C1 segment of cervical spinal cord (tissue), 14 donors: ENCODE data around the gene SLC6A7.
A peak's percentile ranks its signal among the peaks of the same experiment; 100 is the strongest.

Source experiments
- DNase-seq, 14 donors: peaks; one replicate each; lab custom pipeline; 2025; lab: John Stamatoyannopoulos, UW

SLC6A7 gene

DNA sequence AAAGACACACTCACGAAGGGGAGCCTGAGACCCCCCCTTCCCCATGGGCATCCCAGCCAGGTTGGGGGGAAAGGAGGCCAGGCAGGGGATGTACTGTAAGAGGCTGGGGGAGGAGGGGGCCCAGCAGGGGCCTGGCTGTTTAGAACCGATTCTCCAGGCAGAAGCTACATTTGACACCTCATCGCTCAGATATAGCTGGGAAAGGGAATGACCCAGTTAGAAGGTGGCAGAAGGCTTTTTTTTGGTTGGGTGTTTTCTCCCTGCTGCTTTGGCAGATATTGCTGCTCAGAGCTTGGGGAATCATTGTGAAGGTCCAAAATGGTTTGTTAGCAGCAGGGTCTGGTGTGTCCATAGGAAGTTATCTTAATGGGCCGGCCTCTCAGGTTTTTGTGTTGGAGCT lies 17.3 kb upstream of the SLC6A7 start:
- DNase-seq: peak in 1 of 14 donors; percentile 92

DNA sequence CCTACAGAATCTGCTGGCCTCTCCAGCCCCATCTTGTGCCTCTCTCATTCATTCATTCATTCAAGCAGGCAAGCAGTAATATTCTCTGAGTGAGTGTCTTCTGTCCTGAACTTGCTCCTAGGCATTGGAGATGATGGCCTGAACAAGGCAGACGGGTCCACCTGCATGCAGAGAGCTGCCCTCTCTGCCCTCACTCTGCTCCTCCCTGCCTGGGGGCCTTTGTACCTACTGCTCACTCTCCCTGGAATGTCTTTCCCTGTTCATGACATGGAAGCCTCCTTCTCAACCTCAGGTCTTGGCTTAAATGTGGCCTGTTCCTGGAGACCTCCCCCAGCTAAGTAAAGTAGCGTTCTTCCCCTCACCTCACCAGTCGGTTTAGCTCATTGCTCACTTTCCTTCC lies 16.7 kb upstream of the SLC6A7 start:
- DNase-seq: no peak

DNA sequence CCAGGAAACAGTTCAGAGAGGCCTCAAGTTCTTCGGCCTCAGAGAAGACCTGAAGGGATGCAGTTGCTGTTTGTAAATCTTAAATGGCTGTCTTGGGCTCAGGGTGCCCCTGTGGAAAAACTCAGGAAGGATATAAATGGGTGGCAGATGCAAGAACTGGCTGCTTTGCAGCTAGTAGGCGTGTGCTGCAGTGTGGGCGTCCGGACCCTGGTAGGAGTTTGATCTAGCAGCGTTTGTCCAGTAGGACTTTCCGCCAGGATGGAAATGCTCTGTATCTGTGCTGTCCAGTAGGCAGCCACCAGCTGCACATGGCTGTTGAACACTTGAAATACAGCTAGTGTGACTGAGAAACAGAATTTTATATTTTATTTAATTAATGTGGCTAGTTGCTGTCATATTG lies 15.6 kb upstream of the SLC6A7 start:
- no peak for DNase-seq

DNA sequence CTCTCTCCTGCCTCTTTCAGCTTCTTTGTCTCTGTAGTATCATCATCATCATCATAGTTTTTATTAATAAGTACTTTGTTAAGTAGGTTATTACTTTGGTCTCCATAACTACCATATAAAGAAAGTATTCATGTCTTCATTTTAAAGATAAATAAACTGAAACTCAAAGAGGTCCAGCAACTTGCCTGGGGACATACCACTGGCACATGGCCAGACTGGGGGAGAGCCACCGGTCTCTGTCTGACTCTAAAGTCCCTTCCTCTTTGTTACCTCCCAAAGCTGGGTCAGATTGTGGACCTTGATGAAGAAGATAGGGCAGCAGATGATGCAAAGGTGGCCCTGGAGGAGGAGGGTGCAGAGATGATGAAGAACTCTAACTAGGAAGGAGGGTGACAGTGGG lies 14.8 kb upstream of the SLC6A7 start:
- DNase-seq: no peak

DNA sequence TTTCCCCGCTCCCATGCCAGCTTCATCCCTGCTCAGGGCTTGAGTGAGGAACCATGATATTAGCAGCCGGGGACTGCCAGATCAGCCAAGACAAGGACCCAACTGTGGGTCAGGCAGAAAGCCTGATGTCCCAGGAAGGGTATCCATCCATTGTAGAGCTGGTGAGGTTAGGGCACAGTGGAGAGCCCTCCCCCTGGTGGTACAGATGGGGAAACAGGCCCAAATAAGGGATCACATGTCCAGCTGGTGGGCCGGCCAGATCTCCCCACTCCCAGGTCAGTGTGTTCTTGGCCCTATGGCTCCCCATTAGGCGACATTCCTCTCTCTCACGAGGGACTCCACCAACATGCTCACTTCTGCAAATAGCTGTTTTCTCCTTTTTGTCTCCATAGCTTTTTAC lies 14.3 kb upstream of the SLC6A7 start:
- no peak for DNase-seq

DNA sequence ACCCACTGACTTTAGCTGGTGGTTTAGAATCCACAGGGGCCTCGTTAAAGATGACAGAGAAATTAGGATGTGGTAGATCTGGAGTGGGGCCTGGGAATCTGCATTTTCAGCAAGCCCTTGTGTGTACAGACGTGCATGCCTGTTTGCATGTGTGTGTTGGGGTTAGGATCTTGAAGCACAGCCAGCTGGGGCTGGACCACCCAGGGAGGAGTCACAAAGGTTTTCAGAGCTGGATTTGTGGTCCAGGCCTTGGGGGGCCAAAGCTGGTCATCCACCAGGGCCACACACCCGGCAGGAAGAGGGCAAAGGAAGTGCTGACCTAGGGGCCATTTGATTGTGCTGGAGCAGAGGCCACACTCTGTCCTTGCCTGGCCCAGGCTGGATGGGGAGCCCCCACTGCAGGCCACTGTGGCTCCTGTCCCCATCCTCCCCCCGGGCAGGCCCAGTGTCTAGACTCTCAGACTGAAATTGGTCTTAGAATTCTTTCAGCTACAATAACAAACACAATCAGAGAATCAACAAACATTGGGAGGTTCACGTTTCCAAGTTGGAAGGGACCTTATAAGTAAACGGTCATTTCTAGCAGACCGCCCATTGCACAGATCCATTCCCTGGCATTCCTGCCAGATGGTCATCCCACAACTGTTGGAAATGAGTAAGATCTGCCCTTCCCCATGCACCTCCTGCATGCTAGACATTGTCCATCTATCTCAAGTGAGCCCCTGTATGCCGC lies 13.0 kb upstream of the SLC6A7 start:
- DNase-seq: no peak

DNA sequence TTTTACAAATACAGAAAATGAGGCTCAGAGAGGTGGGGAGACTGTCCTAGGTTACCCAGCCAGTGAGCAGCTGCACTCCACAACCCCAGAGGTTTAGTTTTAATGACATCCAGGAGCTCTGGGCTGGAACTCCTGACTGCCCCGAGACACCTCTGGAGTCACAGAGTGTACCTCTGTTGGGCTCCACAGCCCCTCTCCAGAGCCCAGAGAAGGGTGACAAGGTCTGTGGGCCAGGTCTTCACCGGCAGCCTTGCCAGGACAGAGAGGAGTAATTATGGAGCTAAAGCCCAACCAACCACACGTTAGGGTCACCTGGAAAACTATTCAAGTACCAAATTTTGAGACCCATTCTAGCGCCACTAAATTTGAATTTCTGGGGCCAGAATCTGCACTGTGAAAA lies 12.1 kb upstream of the SLC6A7 start:
- no peak for DNase-seq

DNA sequence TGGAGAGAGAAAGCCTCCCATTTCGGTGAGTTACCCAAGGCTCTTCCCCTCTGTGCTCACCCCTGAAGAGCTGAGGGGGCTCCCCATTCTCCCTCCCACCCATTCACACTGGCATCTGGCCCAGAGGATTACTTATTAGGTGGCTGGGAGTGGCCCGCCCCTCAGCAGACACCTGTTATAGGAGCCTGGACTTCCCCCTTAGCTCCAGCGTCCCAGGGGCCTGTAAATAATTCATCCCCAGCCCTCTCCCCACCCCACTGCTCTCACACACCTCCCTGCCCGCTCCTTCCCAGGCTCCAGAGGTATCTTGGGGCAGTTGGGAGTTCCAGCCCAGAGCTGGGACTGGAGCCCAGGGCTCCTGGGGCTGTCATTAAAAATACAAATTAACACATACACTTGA lies 11.6 kb upstream of the SLC6A7 start:
- DNase-seq: no peak

DNA sequence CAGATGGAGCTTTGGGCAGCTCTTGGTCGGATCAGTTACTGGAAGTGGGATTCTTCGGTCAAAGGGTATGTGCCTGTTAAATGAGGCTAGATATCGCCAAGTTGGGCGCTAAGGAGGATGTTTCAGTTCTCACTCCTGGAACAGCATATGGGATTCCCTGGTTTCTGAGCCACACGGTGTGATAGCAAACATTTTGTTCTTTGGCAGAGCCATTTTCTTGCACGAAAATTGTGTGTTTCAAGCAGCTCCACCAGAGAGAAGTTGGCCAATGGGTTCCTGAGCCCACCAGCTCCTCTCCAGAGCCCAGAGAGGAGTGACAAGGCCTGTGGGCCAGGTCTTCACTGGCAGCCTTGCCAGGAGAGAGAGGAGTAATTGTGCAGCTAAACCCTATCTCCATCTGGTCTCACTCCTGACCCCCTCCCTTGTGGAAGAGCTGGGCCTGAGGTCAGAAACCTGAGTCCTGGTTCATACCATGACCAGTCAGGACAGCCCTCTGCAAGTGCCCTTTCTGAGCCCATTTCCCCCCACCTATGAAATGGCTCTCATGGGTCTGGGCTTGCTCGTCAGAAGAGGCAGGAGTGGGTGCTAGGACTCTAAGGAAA lies 10.7 kb upstream of the SLC6A7 start:
- DNase-seq: peak in 1 of 14 donors; percentile 30

DNA sequence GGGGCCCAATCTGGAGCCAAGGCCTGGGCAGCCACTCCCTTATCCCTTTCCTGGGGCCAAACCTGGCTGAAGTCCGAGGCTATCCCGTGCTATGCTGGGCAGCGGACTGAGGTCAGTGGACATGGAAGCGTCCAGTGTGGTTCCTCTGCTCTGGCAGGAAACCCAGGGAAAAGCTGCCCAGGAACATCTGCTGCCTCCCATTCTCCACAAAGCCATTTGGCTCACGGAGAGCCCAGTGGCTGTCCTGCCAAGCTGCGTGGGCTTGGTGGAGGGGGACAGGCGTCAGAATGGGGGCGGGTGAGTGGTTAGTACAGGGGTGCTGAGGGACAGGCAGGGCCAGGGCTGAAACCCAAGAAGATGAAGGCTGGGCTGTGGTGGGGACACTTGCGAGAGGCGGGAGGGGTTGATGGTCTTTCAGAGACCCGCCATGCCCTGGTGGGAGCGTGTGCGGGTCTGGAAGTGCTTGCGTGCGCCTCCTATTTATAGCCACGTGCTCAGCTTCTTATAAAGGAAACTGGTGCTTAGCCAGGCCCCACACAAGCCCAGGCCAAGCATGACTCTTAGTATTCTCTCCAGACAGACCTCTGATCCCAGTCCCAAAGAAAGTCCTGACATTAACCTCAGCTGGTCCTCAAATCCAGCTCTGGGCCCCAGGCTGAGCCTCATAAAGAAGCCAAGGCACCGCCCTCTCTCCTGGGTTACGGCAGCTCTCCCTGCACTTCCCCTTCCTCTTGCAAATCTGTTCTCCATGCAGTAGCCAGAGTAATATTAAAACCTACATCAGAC lies 9.4 kb upstream of the SLC6A7 start:
- peak in 12 of 14 donors; percentile 26 to 89 (median 77) for DNase-seq

DNA sequence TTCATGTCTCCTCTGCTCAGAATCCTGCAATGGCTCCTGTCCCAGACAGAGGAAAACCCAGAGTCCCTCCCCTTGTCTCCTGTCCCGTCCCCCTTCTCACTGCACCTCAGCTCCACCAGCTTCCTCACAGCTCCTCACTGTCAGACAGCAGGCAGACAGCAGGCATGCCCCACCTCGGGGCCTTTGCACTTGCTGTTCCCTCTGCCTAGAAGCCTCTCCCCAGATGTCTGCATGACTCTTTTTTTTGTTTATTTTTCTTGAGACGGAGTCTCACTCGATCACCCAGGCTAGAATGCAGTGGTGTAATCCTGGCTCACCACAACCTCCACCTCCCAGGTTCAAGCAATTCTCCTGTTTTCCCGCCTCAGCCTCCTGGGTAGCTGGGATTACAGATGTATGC lies 8.8 kb upstream of the SLC6A7 start:
- no peak for DNase-seq

DNA sequence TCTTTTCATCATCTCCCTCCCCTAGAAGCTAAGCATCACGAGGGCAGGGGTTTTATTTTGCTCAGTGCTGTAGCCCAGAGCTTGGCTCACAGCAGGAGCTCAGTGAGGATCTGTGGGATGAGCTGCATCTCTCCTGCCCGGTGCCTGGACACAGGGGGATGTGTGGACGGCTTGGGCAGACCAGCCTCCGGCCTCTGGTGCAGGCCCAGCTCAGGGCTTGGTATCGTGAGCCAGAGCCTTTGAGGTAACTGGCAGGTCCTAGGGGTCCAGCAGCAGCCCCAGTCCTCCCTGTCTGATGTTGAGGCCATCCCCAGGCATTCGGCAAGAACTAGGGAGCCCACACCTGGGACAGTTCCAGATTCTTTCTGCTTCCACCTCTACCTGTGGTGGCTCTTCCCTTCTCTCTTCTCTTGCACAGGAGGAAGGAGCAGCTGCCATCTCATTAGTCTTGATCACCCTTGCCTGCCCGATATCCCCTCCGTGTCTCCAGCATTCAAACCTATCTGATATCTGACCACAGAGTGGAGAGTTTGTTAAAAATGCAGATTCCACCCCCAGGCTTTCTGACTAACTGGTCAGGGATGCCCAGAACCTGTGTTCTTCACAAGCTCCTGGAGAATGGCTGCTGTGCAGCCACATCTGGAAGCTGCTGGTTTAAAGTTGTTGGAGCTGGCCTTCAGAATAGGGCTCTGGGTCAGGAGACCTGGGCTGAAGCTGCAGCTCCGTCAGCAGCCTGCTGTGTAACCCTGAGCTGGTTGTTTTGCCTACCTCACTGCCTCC lies 7.9 kb upstream of the SLC6A7 start:
- DNase-seq: peak in 1 of 14 donors; percentile 22

DNA sequence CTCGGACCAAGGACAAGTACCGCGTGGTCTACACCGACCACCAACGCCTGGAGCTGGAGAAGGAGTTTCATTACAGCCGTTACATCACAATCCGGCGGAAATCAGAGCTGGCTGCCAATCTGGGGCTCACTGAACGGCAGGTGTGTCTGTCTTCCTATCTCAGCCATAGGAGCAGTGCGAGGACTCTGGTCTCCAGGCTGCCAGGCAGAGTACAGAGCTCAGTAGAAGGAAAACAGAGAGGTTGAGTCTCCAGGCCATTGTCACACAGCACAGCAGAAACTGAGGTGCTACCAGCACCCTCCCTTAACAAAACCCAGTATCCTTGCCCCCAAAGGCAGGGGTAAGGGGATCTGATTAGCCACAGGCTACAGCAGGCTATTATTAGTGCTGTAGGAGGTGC lies 7.1 kb upstream of the SLC6A7 start:
- DNase-seq: no peak

DNA sequence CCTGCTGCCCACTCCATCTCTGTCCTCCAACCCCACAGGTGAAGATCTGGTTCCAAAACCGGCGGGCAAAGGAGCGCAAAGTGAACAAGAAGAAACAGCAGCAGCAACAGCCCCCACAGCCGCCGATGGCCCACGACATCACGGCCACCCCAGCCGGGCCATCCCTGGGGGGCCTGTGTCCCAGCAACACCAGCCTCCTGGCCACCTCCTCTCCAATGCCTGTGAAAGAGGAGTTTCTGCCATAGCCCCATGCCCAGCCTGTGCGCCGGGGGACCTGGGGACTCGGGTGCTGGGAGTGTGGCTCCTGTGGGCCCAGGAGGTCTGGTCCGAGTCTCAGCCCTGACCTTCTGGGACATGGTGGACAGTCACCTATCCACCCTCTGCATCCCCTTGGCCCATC lies 6.4 kb upstream of the SLC6A7 start:
- no peak for DNase-seq

DNA sequence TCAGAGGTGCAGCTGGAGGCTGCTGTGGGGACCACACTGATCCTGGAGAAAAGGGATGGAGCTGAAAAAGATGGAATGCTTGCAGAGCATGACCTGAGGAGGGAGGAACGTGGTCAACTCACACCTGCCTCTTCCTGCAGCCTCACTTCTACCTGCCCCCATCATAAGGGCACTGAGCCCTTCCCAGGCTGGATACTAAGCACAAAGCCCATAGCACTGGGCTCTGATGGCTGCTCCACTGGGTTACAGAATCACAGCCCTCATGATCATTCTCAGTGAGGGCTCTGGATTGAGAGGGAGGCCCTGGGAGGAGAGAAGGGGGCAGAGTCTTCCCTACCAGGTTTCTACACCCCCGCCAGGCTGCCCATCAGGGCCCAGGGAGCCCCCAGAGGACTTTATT lies 5.9 kb upstream of the SLC6A7 start:
- DNase-seq: no peak

DNA sequence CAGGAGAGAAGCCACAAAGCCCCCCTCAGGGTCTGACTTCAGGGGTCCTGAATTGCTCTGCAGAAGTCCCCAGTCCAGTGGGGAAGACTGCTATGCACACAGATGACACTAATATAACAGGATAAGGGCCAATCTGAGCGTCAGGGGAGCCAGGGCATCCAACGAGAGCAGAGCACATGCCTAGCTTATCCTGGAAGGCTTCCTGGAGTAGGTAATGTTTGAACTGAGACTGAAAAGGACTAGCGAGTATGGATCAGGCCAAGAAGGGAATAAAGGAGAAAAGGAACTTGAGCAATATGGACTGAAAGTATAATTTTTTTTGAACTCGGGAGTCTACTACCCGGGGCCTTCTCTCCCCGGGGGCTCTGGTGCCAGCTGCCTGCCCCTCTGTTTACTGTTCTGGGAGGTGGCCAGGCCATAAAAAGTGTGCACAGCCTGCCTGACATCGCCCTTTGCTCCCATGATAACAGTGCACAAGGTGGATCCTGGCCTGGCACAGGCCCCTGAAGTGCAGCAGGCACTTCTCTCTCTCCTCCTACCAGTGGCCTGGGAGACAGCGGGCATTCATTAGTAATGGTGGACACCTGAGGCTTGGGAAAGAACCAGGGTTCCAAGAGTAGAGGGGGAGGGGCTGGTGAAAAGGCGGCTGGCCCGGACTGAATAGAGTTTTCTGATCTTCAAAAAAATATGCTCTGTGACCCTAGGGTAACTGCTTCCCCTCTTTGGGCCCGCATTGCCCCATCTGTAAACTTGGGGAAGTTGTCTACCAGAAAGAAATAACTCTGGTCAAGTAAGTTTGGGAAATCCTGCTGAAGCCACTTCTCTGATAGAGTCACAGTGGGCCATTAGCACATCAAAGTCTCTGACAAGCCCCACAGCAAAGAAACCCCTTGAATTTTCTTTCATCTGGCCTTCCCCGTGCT lies 4.6 kb upstream of the SLC6A7 start:
- no peak for DNase-seq

DNA sequence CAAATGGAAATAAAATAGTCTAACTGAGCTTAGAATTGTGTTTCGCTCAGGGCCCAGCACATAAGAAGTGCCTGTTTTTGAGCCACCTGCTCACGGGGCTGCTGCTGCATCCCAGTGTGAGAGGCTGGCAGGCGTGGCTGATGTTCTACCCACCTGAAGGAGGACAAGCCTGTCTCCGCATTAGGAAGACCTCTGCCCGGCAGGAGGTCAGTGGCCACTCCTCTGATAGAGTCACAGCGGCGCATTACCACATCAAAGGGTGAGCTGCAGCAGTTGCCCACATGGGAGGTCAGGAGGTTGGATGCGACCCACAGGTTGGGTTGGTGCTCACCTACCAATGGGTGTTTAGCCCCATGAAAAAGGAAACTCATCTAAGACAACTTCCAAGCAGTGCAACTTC lies 3.7 kb upstream of the SLC6A7 start:
- DNase-seq: no peak

DNA sequence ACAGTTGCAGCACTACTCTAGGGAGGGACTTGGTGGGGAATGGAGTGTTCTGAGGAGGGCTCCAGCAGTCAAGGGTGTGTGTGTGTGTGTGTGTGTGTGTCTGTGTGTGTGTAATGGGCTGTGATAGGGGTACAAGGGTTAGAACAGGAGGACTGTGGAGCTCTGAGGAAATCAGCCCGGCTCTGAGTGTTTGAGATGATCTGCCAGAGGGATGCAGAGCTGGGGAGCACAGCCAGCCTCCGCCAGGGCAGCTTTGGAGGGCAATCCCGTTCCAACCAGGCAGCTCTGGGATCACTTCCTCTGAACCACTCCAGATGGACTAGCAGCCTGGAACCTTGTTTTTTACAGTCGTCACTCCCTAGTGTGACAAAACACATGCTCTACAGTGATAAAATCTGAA lies 3.0 kb upstream of the SLC6A7 start:
- DNase-seq: peak in 1 of 14 donors; percentile 91

DNA sequence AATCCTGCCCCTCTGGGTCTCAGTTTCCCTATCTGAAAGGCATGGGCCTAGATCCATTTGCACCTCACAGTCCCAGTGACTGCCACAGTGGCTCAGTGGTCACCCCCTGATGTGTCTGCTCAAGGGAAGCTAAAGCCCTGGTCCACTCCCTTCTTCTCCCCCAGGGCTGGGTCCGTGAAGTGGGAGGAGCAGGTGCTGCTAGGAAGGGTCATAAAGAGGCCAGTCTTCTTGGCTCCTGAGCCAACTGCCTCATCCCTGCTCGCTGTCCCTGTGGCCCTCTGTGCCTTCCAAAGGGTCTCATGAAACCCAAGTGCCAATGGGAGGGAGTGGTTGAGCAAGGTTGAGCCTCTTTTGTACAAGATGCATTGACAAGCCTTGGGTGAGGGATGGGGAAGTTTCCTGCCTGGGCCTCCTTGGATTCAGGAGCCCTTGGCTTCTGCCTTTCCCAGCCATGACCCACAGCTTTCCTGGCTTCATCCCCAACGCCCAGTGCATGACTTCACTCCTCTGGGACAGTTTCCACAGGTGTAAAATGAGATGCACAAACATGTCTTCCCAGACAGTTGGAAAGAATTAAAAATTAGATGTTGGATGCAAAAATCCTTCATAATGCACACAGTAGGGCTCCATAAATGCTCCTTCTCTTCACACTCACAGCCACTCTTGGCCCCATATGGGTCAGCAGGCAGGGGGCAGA lies 1.6 kb upstream of the SLC6A7 start:
- no peak for DNase-seq

DNA sequence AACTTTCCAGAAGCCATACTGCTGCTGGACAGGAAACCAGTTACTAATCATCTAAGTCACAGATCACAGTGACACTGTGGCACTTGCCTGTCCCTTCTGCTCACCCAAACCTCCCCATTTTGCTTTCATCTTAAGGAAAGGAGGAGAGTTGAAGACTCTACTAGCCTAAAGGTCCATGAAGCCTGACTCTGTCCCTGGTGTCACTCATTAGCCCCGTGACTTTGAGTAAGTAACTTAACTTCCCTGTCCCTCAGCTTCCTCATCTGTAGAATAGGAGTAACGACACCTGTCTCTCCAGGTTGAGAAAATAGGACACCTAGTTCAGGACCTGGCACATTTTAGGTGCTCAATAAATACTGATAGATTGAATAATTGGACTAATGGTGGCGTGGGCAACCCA lies 536 bp upstream of the SLC6A7 start:
- peak in 1 of 14 donors; percentile 22 for DNase-seq
